Neural progenitor cell (in vitro differentiated cells): ENCODE results near the gene RNF41. TPM values are rescaled to one million over a fixed set of nuclear protein-coding genes. Genes with fewer than 3 reads are reported as not detected.
"Not testable (repeated sequence)": the region's sequence is repeated elsewhere in the genome, so short reads cannot be mapped to it uniquely, and the experiment has no call there.

ENCODE experiments used
- DNase-seq: peaks from one replicate; pipeline ENCODE4 v3.0.0-alpha.2; 2016; ENCODE audit warnings: low spot score
- H2AFZ ChIP-seq: fragments of 200-600 bp; sonication (generic); replicated peaks from 2 replicates; pipeline ENCODE4 v1.6.1; 2016; ENCODE audit warnings: antibody characterized with exemption
- H3F3A ChIP-seq: fragments of 200-600 bp; sonication (generic); 2 replicates; pipeline ENCODE4 v1.6.1; 2016; ENCODE audit warnings: antibody characterized with exemption, low read depth
- H3K27ac ChIP-seq: fragments of 200-600 bp; sonication (generic); 2 replicates; pipeline ENCODE4 v1.5.1; 2016; ENCODE audit warnings: mild to moderate bottlenecking
- H3K27me3 ChIP-seq: fragments of 200-600 bp; sonication (generic); 2 replicates; pipeline ENCODE4 v1.6.1; 2016; ENCODE audit warnings: mild to moderate bottlenecking, moderate library complexity
- H3K36me3 ChIP-seq: fragments of 200-600 bp; sonication (generic); 2 replicates; pipeline ENCODE4 v1.5.1; 2016
- H3K4me1 ChIP-seq: fragments of 200-600 bp; sonication (generic); 2 replicates; pipeline ENCODE4 v1.6.1; 2016; ENCODE audit warnings: mixed run types
- H3K4me2 ChIP-seq: fragments of 200-600 bp; sonication (generic); 2 replicates; pipeline ENCODE4 v1.6.1; 2016
- H3K4me3 ChIP-seq: fragments of 200-600 bp; sonication (generic); 2 replicates; pipeline ENCODE4 v1.5.1; 2016
- H3K79me2 ChIP-seq: fragments of 200-600 bp; sonication (generic); 2 replicates; pipeline ENCODE4 v1.6.1; 2016; ENCODE audit warnings: low read depth
- H3K9ac ChIP-seq: fragments of 200-600 bp; sonication (generic); 2 replicates; pipeline ENCODE4 v1.6.1; 2016
- H3K9me3 ChIP-seq: fragments of 200-600 bp; sonication (generic); 2 replicates; pipeline ENCODE4 v1.5.1; 2016; ENCODE audit warnings: low read depth
- H4K20me1 ChIP-seq: fragments of 200-600 bp; sonication (generic); 2 replicates; pipeline ENCODE4 v1.6.1; 2016; ENCODE audit warnings: low read depth
- H3K27ac Mint-ChIP-seq: 3 replicates; pipeline ENCODE4 v1.8.0; 2021; ENCODE audit warnings: mixed read lengths
- H3K27me3 Mint-ChIP-seq: 2 replicates; pipeline ENCODE4 v1.8.0; 2022; ENCODE audit warnings: low read depth, mild to moderate bottlenecking, inconsistent platforms, moderate library complexity, mixed read lengths; ENCODE audit not compliant: insufficient read depth
- H3K36me3 Mint-ChIP-seq: 3 replicates; pipeline ENCODE4 v1.8.0; 2021; ENCODE audit warnings: mixed read lengths
- H3K4me1 Mint-ChIP-seq: 3 replicates; pipeline ENCODE4 v1.8.0; 2021; ENCODE audit warnings: mixed read lengths
- H3K4me3 Mint-ChIP-seq: 3 replicates; pipeline ENCODE4 v1.8.0; 2021; ENCODE audit warnings: mild to moderate bottlenecking, moderate library complexity, mixed read lengths
- H3K9me3 Mint-ChIP-seq: 3 replicates; pipeline ENCODE4 v1.8.0; 2020; ENCODE audit warnings: mixed read lengths
- EZH2 ChIP-seq: fragments of 200-600 bp; sonication (generic); IDR thresholded peaks from 2 replicates; pipeline ENCODE4 v1.6.1; 2017; ENCODE audit warnings: antibody characterized with exemption, mild to moderate bottlenecking, moderate library complexity
- total RNA-seq: library from RNA; depleted of rRNA; stranded (reverse); fragments of >200 nt; gene quantifications from 2 replicates; pipeline ENCODE4 v1.2.3, GENCODE V29; 2015; ENCODE audit warnings: low replicate concordance
- TF ChIP-seq, protein P1 (sequence below): fragments of 200-600 bp; sonication (generic); IDR thresholded peaks from 2 replicates; pipeline ENCODE4 v1.5.1; 2017; ENCODE audit warnings: antibody characterized with exemption, mild to moderate bottlenecking

The RNF41 gene
- total RNA-seq, 1 donor from 2014 or later, result 52.1 TPM

DNA sequence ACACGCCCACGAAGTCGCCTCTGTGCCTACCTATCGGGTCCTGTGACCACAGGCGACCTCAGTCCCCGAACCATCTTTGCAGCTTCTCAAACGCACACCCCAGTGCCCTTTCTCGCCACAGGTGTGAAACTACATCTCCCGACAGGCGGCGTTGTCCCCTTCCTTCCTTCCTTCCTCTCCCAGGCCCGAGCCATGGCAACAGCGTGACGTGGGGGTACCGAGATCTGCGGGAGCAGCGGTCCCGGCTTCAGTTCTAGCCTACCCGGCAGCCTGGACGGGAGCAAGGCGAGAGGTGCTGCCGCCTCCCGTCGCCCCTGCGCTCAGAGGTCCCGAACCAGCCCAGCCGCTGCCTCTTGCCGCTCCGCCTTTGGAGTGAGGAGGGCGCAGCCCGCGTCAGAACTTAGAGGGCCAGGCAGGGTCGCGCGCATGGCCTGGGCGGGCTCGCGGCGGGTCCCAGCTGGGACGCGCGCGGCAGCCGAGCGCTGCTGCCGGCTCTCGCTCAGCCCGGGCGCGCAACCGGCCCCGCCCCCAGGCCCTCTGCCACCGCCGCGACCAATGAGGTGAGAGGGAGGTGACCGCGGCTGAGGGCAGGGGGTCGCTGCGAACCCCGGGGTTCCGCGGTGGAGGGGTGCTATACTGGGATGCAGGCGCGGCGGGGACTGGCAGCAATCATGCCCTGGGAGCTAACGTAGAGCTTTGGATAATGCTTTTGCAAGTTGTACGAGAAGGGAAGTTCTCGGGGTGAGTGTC is 45.1 kb upstream of the RNF41 start, which contains the start of gene COQ10A:
COQ10A (plus strand) TSS at position 250 of the 750 bp plus-strand sequence; CDS start at position 427, 177 bp downstream.
- Histone ChIP-seq H3K4me1 (no peaks in the 10 kb centered on the region), H3K27me3 (no peaks in the 10 kb centered on the region), H3K27ac (peak within 1 kb of the TSS; percentile 78), H3K4me2 (peak within 1 kb of the TSS; percentile 83), H3K9ac (peak within 1 kb of the TSS; percentile 17), H4K20me1 (no peaks in the 10 kb centered on the region), H3K36me3 (no peaks in the 10 kb centered on the region), H2AFZ (peak within 1 kb of the TSS; percentile 87), H3K9me3 (no peaks in the 10 kb centered on the region), H3K4me3 (peak within 1 kb of the TSS; percentile 83), H3K79me2 (no peaks in the 10 kb centered on the region), H3F3A (peaks cover 49% of the 10 kb centered on the region)
- Mint-ChIP-seq H3K36me3 (peaks cover 21% of the 10 kb centered on the region), H3K9me3 (no peaks in the 10 kb centered on the region), H3K4me3 (peak within 1 kb of the TSS; percentile 94), H3K4me1 (peaks cover 19% of the 10 kb centered on the region), H3K27ac (peak within 1 kb of the TSS; percentile 97), H3K27me3 (peaks cover 2% of the 10 kb centered on the region)
- peak; percentile 95 for DNase-seq
- TF ChIP-seq, protein P1, sequence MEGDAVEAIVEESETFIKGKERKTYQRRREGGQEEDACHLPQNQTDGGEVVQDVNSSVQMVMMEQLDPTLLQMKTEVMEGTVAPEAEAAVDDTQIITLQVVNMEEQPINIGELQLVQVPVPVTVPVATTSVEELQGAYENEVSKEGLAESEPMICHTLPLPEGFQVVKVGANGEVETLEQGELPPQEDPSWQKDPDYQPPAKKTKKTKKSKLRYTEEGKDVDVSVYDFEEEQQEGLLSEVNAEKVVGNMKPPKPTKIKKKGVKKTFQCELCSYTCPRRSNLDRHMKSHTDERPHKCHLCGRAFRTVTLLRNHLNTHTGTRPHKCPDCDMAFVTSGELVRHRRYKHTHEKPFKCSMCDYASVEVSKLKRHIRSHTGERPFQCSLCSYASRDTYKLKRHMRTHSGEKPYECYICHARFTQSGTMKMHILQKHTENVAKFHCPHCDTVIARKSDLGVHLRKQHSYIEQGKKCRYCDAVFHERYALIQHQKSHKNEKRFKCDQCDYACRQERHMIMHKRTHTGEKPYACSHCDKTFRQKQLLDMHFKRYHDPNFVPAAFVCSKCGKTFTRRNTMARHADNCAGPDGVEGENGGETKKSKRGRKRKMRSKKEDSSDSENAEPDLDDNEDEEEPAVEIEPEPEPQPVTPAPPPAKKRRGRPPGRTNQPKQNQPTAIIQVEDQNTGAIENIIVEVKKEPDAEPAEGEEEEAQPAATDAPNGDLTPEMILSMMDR, result peak; percentile 67
- TF ChIP-seq EZH2, result no peak

DNA sequence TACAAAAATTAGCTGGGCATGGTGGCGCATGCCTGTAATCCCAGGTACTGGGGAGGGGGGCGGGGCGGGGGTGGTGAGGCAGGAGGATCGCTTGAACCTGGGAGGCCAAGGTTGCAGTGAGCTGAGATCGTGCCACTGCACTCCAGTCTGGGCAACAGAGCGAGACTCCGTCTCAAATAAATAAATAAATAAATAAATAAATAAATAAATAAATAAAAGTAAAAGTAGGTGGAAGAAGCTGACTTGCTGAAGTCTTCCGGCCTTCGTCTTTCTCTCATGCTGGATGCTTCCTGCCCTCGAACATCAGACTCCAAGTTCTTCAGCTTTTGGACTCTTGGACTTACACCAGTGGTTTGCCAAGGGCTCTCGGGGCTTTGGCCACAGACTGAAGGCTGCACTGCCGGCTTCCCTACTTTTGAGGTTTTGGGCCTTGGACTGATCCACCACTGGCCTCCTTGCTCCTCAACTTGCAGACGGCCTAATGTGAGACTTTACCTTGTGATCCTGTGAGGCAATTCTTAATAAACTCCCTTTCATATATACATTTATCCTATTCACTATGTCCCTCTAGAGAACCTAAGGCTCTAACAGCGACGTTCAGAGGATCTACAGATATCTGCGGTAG is 44.5 kb upstream of the RNF41 start:
- H3K4me2 ChIP-seq, result peak overlapping the region; percentile 83
- not testable (repeated sequence) for H3K27me3 Mint-ChIP-seq, H3K27me3 ChIP-seq, H4K20me1 ChIP-seq, H3K79me2 ChIP-seq, H3K9ac ChIP-seq, H3K4me1 ChIP-seq, DNase-seq, H3K27ac ChIP-seq, H3K36me3 ChIP-seq, H3K9me3 ChIP-seq, H3K9me3 Mint-ChIP-seq
- peak overlapping the region; percentile 97 for H3K27ac Mint-ChIP-seq
- H3F3A ChIP-seq, result peaks cover 44% of the 10 kb centered on the region
- peak overlapping the region; percentile 94 for H3K4me3 Mint-ChIP-seq
- H3K4me3 ChIP-seq, result peak overlapping the region; percentile 83
- peak overlapping the region; percentile 87 for H2AFZ ChIP-seq
- peaks cover 16% of the 10 kb centered on the region for H3K4me1 Mint-ChIP-seq
- H3K36me3 Mint-ChIP-seq, result peaks cover 17% of the 10 kb centered on the region

DNA sequence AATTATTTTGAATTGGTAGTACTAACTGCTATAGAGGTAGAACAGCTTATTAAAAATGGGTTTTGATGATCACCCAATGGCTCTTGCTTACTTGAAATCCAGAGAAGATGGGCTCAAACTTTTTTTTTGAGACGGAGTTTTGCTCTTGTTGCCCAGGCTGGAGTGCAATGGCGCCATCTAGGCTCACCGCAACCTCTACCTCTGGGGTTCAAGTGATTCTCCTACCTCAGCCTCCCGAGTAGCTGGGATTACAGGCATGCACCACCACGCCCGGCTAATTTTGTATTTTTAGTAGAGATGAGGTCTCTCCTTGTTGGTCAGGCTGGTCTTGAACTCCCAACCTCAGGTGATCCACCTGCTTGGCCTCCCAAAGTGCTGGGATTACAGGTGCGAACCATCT is 41.2 kb upstream of the RNF41 start:
- H3K4me1 ChIP-seq, H4K20me1 ChIP-seq, H3K4me3 Mint-ChIP-seq, H3K4me3 ChIP-seq, H3K4me2 ChIP-seq, H3K27ac ChIP-seq, H3K27me3 ChIP-seq, H2AFZ ChIP-seq, H3K9me3 Mint-ChIP-seq, H3K9ac ChIP-seq, DNase-seq, H3K36me3 ChIP-seq, H3K27me3 Mint-ChIP-seq, H3K79me2 ChIP-seq, H3K36me3 Mint-ChIP-seq, H3K9me3 ChIP-seq, H3K27ac Mint-ChIP-seq: not testable (repeated sequence)
- peaks cover 21% of the 10 kb centered on the region for H3K4me1 Mint-ChIP-seq
- peaks cover 34% of the 10 kb centered on the region for H3F3A ChIP-seq

DNA sequence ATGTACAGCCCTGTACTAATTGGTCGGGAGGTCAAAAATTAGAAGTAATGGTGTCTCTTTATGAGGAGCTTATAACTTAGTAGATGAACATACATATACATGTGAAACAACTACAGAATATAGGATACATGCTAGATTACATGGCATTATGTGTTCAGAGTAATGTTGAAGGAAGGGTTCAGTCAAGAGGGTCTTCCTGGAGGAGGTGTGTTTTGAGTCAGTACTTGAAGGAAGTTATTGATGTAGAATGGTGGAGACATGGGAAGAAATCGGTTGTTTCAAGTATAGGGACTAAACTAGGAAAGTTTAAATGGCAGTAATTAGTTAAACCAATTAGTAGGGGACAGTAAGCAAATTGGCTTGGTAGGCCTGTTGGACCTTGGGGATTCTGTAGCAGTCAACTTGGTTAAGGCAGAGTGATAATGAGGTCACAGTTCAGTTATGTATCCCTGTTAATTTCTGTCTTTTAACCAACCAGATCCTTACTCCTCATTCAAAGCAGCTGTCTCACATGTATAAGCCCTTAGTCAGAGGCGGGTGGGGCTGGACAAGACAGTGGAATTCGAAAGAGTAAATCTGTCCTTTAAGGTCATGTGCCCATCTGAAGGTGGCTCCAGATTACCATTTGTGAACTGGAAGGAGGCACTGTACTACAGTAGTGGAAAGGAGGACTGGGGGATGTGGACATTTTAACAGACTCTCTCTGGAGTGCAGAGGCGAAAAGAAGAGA is 39.9 kb upstream of the RNF41 start:
- no peaks in the 10 kb centered on the region for H3K27me3 ChIP-seq
- H4K20me1 ChIP-seq, result peaks cover 13% of the 10 kb centered on the region
- Mint-ChIP-seq H3K4me3 (no peak overlapping the region), H3K27ac (no peak overlapping the region), H3K4me1 (peaks cover 18% of the 10 kb centered on the region), H3K27me3 (peaks cover 2% of the 10 kb centered on the region), H3K36me3 (no peaks in the 10 kb centered on the region), H3K9me3 (no peaks in the 10 kb centered on the region)
- H2AFZ ChIP-seq, result no peak overlapping the region
- H3K9me3 ChIP-seq, result no peaks in the 10 kb centered on the region
- H3K9ac ChIP-seq, result no peak overlapping the region
- no peak overlapping the region for H3K27ac ChIP-seq
- H3F3A ChIP-seq, result peaks cover 34% of the 10 kb centered on the region
- H3K4me2 ChIP-seq, result no peak overlapping the region
- peaks cover 11% of the 10 kb centered on the region for H3K4me1 ChIP-seq
- no peak overlapping the region for H3K4me3 ChIP-seq
- TF ChIP-seq, protein P1, result no peak
- DNase-seq, result no peak
- no peaks in the 10 kb centered on the region for H3K36me3 ChIP-seq
- H3K79me2 ChIP-seq, result peaks cover 14% of the 10 kb centered on the region
